ENCODE results near the gene LRCH3. TPM values are rescaled to one million over a fixed set of nuclear protein-coding genes. Genes with fewer than 3 reads are reported as not detected.
A peak's percentile ranks its signal among the peaks of the same experiment; 100 is the strongest.

The LRCH3 gene
- total RNA-seq, 4 donors from 2014 or later = 15.0 to 197 (median 23.2) TPM

DNA sequence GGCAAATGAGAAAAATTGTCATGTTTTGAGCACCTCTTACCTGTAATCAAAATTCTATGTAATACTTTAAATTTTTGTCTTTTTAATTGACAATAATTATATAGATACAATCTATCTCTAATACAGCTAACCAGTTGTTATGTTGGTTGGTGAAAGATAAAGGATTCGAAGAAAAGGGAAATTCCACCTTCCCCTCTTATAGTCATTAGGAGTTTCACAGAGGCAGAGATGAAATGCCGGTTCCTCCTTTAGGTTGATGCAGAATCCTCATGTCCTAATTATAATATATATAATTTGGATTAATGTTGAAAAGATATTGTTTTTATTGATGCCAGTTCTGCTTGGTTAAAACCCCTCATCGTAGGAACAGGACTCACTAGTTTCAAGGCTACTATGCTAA is 67.1 kb downstream of the LRCH3 start:
- H3K36me3 ChIP-seq = peaks cover 0 to 55% (median 5%) of the 10 kb centered on the region in 3 donors
- WGBS, 2 donors = 81 to 84% methylated on average over 3 of the region's 3 CpGs

DNA sequence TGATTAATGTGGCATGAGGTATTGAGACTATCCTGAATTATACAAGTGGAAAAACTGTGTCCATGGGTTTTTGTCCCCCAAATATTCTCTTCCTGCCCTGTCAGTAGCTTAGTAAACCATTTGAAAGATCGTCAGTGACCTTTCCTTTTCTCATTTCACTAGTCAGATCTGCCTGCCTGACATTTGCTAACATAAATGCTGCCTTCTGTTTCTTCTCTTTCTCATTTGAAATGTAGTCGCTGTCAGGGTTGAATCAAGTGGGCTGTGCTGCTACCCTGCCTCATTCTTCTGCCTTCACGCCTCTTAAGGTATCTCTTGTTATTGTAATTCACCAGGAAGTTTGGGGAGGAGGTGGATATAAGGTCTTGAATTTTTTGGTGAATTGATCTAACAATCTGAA is 67.5 kb downstream of the LRCH3 start:
- H3K9me3 ChIP-seq = no peaks in the 10 kb centered on the region
- H3K4me1 ChIP-seq = no peaks in the 10 kb centered on the region
- DNase-seq = no peak
- peaks cover 0 to 54% (median 5%) of the 10 kb centered on the region in 3 donors for H3K36me3 ChIP-seq
- no peaks in the 10 kb centered on the region for H3K27me3 ChIP-seq
- intact Hi-C loops (cut with DNase I) = no loop called here
- H3K4me3 ChIP-seq = no peak overlapping the region
- H3K27ac ChIP-seq = no peak overlapping the region
- TF ChIP-seq POLR2A (IDR thresholded peaks at IDR 0.05) = no peak
- TF ChIP-seq, protein P1, sequence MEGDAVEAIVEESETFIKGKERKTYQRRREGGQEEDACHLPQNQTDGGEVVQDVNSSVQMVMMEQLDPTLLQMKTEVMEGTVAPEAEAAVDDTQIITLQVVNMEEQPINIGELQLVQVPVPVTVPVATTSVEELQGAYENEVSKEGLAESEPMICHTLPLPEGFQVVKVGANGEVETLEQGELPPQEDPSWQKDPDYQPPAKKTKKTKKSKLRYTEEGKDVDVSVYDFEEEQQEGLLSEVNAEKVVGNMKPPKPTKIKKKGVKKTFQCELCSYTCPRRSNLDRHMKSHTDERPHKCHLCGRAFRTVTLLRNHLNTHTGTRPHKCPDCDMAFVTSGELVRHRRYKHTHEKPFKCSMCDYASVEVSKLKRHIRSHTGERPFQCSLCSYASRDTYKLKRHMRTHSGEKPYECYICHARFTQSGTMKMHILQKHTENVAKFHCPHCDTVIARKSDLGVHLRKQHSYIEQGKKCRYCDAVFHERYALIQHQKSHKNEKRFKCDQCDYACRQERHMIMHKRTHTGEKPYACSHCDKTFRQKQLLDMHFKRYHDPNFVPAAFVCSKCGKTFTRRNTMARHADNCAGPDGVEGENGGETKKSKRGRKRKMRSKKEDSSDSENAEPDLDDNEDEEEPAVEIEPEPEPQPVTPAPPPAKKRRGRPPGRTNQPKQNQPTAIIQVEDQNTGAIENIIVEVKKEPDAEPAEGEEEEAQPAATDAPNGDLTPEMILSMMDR (IDR thresholded peaks at IDR 0.05) = no peak
- whole genome bisulfite sequencing, 2 donors = 85% methylated on average over 3 of the region's 3 CpGs

More for the DNA sequence above, 67.1 kb downstream of the LRCH3 start:
- Histone ChIP-seq H3K27me3 (no peaks in the 10 kb centered on the region), H3K27ac (no peak overlapping the region), H3K4me1 (no peaks in the 10 kb centered on the region), H3K4me3 (no peak overlapping the region), H3K9me3 (no peaks in the 10 kb centered on the region)
- DNase-seq = no peak
- TF ChIP-seq, protein P1 (IDR thresholded peaks at IDR 0.05) = no peak
- TF ChIP-seq POLR2A (IDR thresholded peaks at IDR 0.05) = no peak
- intact Hi-C loops (cut with DNase I) = no loop called here

- no peak for DNase-seq
- no peak overlapping the region for H3K27ac ChIP-seq
- TF ChIP-seq, protein P1 (IDR thresholded peaks at IDR 0.05) = no peak
- 92 to 93% methylated on average over 6 of the region's 6 CpGs for WGBS, 2 donors
- H3K9me3 ChIP-seq = no peaks in the 10 kb centered on the region
- H3K4me1 ChIP-seq = no peaks in the 10 kb centered on the region
- H3K4me3 ChIP-seq = no peak overlapping the region
- peaks cover 0 to 69% (median 4%) of the 10 kb centered on the region in 3 donors for H3K36me3 ChIP-seq
- H3K27me3 ChIP-seq = no peaks in the 10 kb centered on the region
- intact Hi-C loops (cut with DNase I) = no loop called here
These were observed 75.0 kb downstream of the LRCH3 start for GRCh38 chr3:197866035-197866434.

GRCh38 chr3:197873329-197873728 is 82.3 kb downstream of the LRCH3 start:
- no peak for DNase-seq
- Histone ChIP-seq H3K27ac (no peak overlapping the region), H3K9me3 (no peaks in the 10 kb centered on the region), H3K27me3 (no peaks in the 10 kb centered on the region), H3K4me1 (no peaks in the 10 kb centered on the region), H3K36me3 (peaks cover 0 to 93% (median 20%) of the 10 kb centered on the region in 3 donors), H3K4me3 (no peak overlapping the region)
- no peak for TF ChIP-seq POLR2A (IDR thresholded peaks at IDR 0.05)
- TF ChIP-seq, protein P1 (IDR thresholded peaks at IDR 0.05) = no peak
- intact Hi-C loops (cut with DNase I) = no loop called here
- WGBS, 2 donors = 93 to 96% methylated on average over 6 of the region's 6 CpGs

DNA sequence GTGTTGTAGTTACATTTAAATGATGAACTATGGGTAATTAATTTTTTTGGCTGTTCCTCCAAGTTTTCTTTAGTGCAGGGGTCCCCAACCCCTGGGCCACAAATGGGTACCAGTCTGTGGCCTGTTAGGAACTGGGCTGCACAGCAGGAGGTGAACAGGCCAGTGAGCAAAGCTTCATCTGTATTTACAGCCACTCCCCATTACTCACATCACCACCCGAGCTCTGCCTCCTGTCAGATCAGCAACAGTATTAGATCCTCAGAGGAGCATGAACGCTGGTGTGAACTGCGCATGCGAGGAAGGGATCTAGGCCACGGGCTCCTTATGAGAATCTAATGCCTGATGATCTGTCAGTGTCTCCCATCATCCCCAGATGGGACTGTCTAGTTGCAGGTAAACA is 83.0 kb downstream of the LRCH3 start:
- WGBS, 2 donors = 77 to 85% methylated on average over 5 of the region's 5 CpGs
- no peak overlapping the region for H3K4me3 ChIP-seq
- no peaks in the 10 kb centered on the region for H3K27me3 ChIP-seq
- intact Hi-C loops (cut with DNase I) = no loop called here
- DNase-seq = no peak
- H3K27ac ChIP-seq = peak overlapping the region in 2 of 4 donors; percentile 26 to 53
- TF ChIP-seq, protein P1 (IDR thresholded peaks at IDR 0.05) = no peak
- TF ChIP-seq POLR2A (IDR thresholded peaks at IDR 0.05) = no peak
- peaks cover 0 to 93% (median 20%) of the 10 kb centered on the region in 3 donors for H3K36me3 ChIP-seq
- H3K4me1 ChIP-seq = no peaks in the 10 kb centered on the region
- H3K9me3 ChIP-seq = no peaks in the 10 kb centered on the region
